ENCODE results near the gene ARPC5. TPM values are rescaled to one million over a fixed set of nuclear protein-coding genes. Genes with fewer than 3 reads are reported as not detected.

The ARPC5 gene
- total and polyA plus RNA-seq, 10 of the 15 experiments (the other 5 are each of a cell fraction or from before 2014, with no cell fraction given), result 238 to 784 (median 309) TPM

DNA sequence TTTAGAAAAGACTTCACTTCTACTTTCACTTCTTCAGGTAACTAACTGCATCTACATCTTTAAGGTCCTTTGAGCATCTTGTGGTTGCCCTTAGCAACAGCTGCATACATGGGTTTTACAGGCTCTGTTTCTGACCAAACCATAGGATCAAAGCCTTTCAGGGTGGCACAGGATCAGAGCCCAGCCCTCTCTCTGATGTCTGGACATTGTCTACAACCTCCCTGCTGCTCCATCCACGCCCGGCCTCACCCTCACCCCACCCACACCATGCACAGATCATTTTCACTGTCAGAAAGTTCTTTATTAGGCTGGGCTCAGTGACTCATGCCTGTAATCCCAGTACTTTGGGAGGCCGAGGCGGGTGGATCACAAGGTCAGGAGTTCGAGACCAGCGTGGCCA is 50.5 kb downstream of the ARPC5 start:
- CTCF ChIA-PET, result no interaction called here
- FAIRE-seq (no peak), ATAC-seq (peak; percentile 28), DNase-seq (ENCODE audit: low read depth, low spot score) (no peak)
- Histone ChIP-seq H3K79me2 (ENCODE audit: control insufficient read depth, insufficient read depth, low read length) (peaks cover 15% of the 10 kb centered on the region), H3K4me1 (ENCODE audit: control insufficient read depth, insufficient read depth, low read length) (peaks cover 16% of the 10 kb centered on the region), H3K4me2 (ENCODE audit: control insufficient read depth, insufficient read depth) (peak overlapping the region; percentile 30; the same call in 1 of the 2 replicates), H3K4me3 (no peak overlapping the region), H3K27ac (ENCODE audit: control insufficient read depth, insufficient read depth) (no peak overlapping the region), H3K27me3 (replicated peaks in 1 of 2; ENCODE audit: control insufficient read depth in 2 of 2, insufficient read depth in 2 of 2, low read length in 1 of 2) (no peaks in the 10 kb centered on the region), H3K36me3 (ENCODE audit: control insufficient read depth in 2 of 2, insufficient read depth in 2 of 2, low read length in 1 of 2) (peaks cover 0 to 5% of the 10 kb centered on the region in 2 experiments; a peak in 2 of 4 replicates), H4K20me1 (ENCODE audit: control insufficient read depth, insufficient read depth) (no peaks in the 10 kb centered on the region), H2AFZ (ENCODE audit: control insufficient read depth, low read depth, low read length) (no peak overlapping the region), H3K9me3 (replicated peaks; ENCODE audit: control insufficient read depth, insufficient read depth, low read length) (no peaks in the 10 kb centered on the region), H3K9ac (ENCODE audit: control insufficient read depth, insufficient read depth, low read length) (no peak overlapping the region)
- intact Hi-C loops (cut with micrococcal nuclease; ENCODE audit: unreplicated experiment), result no loop called here
- in situ Hi-C loops (cut with MboI), result no loop called here
- SMC1A ChIA-PET (ENCODE audit: uncharacterized antibody, unreplicated experiment), result interaction anchor here (0.9 to 11.7 kb wide), 3 partner anchors 13 to 21 kb away, joined by 3 to 363 read pairs (median 3); no protein-coding TSS in a partner anchor
- POLR2A ChIA-PET, result interaction anchor here (0.6 to 1.1 kb wide), 2 partner anchors 14 to 17 kb away, joined by 5 to 7 read pairs; no protein-coding TSS in a partner anchor
- RAD21 ChIA-PET (ENCODE audit: unreplicated experiment), result no interaction called here
- WGBS (ENCODE audit: insufficient coverage, insufficient replicate concordance, low lambda C conversion rate, missing lambda C conversion rate), result 62% methylated on average over 6 of the region's 6 CpGs
- no TSS peak for BruUV-seq (replicated peaks)
- TF ChIP-seq ZNF384 (IDR thresholded peaks at IDR 0.05; ENCODE audit: borderline replicate concordance, low read depth, low read length) (no peak), IRF4 (IDR thresholded peaks at IDR 0.05; ENCODE audit: low read depth, low read length) (no peak), NR2C1 (IDR thresholded peaks at IDR 0.05) (no peak), SIX5 (IDR thresholded peaks at IDR 0.05; ENCODE audit: low read depth, low read length, severe bottlenecking) (no peak), BCL11A (IDR thresholded peaks at IDR 0.05; ENCODE audit: low read depth, low read length) (no peak), CHD2 (IDR thresholded peaks at IDR 0.05; ENCODE audit: borderline replicate concordance, low read depth, low read length) (no peak), ZZZ3 (IDR thresholded peaks at IDR 0.05; ENCODE audit: control insufficient read depth, insufficient read length, low read depth) (no peak), EZH2 (IDR thresholded peaks at IDR 0.05; ENCODE audit: borderline replicate concordance, control insufficient read depth, low read depth, low read length) (no peak), STAT1 (conservative IDR thresholded peaks at IDR 0.05) (no peak), HDGF (IDR thresholded peaks at IDR 0.05) (0 out of 2 replicates have a peak, but pooled peaks have one; percentile 23), YBX1 (IDR thresholded peaks at IDR 0.05) (no peak), BMI1 (IDR thresholded peaks at IDR 0.05; ENCODE audit: borderline replicate concordance) (peak; percentile 90), NFXL1 (IDR thresholded peaks at IDR 0.05; ENCODE audit: borderline replicate concordance) (no peak), FOS (IDR thresholded peaks at IDR 0.05; ENCODE audit: borderline replicate concordance, extremely low read depth, insufficient read length) (no peak)
- TF ChIP-seq, protein P1, sequence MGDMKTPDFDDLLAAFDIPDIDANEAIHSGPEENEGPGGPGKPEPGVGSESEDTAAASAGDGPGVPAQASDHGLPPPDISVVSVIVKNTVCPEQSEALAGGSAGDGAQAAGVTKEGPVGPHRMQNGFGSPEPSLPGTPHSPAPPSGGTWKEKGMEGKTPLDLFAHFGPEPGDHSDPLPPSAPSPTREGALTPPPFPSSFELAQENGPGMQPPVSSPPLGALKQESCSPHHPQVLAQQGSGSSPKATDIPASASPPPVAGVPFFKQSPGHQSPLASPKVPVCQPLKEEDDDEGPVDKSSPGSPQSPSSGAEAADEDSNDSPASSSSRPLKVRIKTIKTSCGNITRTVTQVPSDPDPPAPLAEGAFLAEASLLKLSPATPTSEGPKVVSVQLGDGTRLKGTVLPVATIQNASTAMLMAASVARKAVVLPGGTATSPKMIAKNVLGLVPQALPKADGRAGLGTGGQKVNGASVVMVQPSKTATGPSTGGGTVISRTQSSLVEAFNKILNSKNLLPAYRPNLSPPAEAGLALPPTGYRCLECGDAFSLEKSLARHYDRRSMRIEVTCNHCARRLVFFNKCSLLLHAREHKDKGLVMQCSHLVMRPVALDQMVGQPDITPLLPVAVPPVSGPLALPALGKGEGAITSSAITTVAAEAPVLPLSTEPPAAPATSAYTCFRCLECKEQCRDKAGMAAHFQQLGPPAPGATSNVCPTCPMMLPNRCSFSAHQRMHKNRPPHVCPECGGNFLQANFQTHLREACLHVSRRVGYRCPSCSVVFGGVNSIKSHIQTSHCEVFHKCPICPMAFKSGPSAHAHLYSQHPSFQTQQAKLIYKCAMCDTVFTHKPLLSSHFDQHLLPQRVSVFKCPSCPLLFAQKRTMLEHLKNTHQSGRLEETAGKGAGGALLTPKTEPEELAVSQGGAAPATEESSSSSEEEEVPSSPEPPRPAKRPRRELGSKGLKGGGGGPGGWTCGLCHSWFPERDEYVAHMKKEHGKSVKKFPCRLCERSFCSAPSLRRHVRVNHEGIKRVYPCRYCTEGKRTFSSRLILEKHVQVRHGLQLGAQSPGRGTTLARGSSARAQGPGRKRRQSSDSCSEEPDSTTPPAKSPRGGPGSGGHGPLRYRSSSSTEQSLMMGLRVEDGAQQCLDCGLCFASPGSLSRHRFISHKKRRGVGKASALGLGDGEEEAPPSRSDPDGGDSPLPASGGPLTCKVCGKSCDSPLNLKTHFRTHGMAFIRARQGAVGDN (IDR thresholded peaks at IDR 0.05), result no peak
- TF ChIP-seq, protein P2, sequence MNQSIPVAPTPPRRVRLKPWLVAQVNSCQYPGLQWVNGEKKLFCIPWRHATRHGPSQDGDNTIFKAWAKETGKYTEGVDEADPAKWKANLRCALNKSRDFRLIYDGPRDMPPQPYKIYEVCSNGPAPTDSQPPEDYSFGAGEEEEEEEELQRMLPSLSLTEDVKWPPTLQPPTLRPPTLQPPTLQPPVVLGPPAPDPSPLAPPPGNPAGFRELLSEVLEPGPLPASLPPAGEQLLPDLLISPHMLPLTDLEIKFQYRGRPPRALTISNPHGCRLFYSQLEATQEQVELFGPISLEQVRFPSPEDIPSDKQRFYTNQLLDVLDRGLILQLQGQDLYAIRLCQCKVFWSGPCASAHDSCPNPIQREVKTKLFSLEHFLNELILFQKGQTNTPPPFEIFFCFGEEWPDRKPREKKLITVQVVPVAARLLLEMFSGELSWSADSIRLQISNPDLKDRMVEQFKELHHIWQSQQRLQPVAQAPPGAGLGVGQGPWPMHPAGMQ (IDR thresholded peaks at IDR 0.05; ENCODE audit: borderline replicate concordance), result no peak
- TF ChIP-seq, protein P3, sequence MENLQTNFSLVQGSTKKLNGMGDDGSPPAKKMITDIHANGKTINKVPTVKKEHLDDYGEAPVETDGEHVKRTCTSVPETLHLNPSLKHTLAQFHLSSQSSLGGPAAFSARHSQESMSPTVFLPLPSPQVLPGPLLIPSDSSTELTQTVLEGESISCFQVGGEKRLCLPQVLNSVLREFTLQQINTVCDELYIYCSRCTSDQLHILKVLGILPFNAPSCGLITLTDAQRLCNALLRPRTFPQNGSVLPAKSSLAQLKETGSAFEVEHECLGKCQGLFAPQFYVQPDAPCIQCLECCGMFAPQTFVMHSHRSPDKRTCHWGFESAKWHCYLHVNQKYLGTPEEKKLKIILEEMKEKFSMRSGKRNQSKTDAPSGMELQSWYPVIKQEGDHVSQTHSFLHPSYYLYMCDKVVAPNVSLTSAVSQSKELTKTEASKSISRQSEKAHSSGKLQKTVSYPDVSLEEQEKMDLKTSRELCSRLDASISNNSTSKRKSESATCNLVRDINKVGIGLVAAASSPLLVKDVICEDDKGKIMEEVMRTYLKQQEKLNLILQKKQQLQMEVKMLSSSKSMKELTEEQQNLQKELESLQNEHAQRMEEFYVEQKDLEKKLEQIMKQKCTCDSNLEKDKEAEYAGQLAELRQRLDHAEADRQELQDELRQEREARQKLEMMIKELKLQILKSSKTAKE (IDR thresholded peaks at IDR 0.05; ENCODE audit: low read depth, poor library complexity, severe bottlenecking), result no peak

All from GM12878 (cell line).